GM21526 (cell line): ENCODE results near the gene SMTNL1.

Experiments used
- ATAC-seq: cut with Tn5 transposase; IDR thresholded peaks from one replicate; pipeline ENCODE4 v1.9.1; 2021; ENCODE audit warnings: moderate library complexity; ENCODE audit not compliant: unreplicated experiment, low FRiP score

SMTNL1 gene

DNA sequence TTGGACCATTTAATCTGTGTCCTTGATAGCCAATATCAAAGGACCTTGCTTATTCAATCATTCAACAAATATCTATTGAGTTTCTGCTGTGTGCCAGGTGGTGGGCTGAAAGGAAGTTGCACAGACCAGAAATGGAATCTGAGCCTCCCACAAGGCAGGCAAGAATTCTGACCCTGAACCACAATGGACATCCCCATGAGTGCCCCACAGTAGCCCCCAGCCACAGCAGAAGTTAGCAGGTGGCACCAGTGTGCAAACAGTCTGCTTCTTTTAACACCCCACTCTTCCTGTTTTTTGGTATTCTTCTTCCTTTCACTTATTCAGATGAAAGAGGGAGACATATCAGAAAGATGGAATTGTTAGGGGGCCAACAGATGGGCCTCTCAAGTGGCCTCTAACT, 47.9 kb downstream of the SMTNL1 start:
- ATAC-seq, result no peak

DNA sequence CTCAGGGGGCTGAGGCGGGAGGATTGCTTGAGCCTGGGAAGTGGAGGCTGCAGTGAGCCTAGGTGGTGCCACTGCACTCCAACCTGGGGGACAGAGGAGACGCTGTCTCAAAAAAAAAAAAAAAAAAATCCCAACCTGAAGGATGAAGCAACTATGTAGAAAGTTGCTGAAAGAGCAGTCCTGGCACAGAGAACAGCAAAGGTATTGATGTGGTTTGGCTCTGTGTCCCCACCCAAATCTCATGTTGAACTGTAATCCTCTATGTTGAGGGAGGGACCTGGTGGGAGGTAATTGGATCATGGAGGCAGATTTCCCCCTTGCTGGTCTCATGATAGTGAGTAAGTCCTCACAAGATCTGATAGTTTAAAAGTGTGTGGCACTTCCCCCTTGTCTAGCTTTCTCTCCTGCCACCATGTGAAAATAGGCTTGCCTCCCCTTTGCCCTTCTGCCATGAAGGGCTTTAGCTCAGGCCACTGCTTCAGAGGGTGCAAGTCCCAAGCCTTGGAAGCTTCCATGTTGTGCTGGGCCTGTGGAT, 49.4 kb downstream of the SMTNL1 start:
- no peak for ATAC-seq

DNA sequence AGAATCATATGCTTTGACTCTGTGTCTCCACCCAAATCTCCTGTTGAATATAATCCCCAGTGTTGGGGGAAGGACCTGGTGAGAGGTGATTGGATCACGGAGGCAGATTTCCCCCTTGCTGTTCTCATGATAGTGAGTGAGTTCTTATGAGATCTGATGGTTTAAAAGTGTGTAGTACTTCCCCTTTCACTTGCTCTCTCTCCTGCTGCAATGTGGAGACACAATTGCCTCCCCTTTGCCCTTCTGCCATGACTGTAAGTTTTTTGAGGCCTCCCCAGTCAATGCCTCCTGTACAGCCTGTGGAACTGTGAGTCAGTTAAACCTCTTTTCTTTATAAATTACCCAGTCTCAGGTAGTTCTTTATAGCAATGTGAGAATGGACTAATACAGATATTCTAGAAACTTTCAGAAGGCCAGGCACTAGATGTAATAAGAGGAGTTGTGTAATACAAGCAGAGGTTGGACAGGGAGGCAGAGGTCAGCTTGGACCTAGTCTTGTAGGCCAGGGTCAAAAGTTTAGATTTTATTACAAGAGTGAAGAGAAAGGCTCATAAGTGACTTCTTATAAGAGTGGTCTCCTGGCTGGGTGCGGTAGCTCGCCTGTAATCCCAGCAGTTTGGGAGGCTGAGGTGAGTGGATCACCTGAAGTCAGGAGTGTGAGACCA, 50.8 kb downstream of the SMTNL1 start:
- ATAC-seq, result no peak

DNA sequence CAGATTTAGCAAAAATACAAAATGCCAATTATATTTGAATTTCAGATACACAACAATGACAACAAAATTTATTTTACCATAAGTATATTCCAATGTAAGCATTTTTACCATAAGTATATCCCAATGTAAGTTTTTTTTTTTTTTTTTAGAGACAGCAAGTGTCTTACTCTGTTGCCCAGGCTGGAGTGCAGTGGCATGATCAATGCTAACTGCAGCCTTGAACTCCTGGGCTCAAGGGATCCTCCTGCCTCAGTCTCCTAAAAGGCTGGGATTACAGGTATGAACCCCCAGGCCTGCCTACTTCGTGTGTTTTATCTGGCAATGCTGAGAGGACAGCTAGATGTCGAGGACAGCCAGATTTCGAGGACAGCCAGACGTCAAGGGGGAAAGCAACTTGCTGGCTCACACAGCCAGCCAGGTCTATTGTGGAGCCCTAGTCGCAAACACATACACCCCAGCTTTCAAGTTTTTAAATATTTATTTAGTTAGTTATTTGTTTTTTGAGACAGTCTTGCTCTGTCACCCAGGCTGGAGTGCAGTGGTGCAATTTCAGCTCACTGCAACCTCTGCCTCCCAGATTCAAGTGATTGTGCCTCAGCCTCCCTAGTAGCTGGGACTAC, 59.0 kb downstream of the SMTNL1 start:
- no peak for ATAC-seq

DNA sequence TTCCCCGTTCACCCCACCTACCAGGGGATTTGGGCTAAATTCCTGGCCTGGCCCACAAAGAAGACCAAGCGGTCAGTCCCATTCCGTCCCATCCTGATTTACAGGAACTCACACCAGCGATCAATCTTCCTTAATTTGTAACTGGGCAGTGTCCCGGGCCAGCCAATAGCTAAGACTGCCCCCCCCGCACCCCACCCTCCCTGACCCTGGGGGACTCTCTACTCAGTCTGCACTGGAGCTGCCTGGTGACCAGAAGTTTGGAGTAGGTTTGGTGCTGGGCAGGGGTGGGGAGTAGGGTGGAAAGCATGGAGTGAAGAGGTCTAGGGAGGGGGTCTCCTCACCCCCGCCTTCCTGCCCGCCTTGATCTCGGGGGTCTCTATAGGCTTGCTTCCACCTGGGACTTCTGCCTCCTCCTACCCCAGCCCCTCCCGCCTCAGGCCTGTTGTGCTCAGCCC, 60.1 kb downstream of the SMTNL1 start, which contains the start of gene SERPING1:
Gene SERPING1 (plus strand): TSS at position 225 of the 455 bp plus-strand sequence. CDS start 586 bp downstream, outside the sequence.
- ATAC-seq, result no peak

DNA sequence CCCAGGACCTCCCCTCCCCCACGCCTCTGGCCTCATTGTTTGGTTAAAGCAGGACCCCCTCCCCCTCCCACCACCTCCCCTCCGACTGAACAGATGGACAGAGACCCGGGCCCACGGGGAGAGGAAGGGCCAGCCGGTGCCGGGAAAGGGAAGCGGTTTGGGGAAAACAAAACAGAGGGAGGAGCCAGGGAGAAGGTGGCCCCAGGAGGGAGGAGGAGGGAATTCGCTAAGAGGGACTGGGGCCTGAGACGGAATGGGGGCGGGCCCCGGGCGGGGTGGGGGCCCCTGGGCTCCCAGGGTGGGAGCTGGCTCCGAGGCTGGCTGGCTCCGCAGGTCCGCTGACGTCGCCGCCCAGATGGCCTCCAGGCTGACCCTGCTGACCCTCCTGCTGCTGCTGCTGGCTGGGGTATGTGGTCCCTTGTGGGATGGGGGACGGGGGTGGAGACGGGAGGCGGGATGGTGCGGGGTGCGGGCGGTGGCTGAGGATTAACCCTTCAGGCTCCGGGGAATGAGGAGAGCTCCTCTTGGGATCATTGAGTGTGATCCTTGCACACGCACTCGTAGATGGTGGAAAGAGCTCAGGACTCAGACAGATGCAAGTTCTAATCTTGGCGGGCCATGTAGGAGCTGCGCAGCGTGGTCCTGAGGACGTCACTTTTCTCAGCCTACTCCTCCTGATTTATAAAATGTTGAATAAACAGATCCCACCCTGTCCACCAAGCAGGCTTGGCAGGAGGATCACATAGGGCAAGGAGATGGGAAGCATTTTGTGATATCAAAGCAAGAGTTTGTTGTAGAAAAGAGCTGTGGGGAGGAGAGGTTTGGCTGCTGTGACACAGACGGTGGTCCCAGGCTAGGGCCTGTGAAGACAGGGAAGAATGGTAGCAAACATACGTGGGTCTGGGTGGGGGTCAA, 60.8 kb downstream of the SMTNL1 start:
- ATAC-seq, result no peak

DNA sequence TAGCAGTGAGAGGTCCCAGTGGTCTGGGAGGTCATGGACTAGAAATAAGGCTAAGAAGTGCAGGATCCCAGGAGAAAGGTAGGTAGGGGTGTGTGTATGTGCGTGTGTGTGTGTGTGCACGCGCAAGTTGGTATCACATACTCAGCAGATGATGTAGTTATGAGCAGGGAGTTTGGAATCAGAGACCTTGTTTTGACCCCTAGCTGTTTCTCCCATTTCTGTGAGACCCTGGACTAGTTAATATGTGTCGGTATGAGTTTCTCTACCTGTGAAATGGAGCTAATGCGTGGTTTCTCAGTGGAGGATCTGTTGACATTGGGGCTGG, 61.4 kb downstream of the SMTNL1 start:
- no peak for ATAC-seq

DNA sequence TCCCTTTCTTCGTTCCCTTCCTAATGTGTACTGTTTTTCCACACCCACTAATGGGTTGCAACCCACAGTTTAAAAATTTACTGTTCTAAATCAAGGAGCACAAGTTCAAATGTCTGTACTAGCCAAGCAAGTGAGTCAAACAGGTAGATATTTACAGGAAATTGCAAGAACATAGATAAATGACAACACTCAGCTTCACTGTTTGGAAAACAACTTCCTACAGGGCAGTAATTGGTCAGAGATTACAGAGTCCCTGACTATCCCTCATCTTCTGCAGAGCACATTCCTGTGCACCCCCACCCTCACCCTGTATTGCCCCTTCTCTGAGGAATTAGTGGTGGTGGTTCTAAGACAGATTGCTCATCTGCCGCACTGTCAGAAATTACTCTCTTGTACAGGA, 62.0 kb downstream of the SMTNL1 start:
- no peak for ATAC-seq
